ENCODE measurements around the gene CADM2.

- no peak for TF ChIP-seq EZH2 (IDR thresholded peaks at IDR 0.05; ENCODE audit: insufficient read depth, poor library complexity, severe bottlenecking)
- no peak for TF ChIP-seq EZH2phosphoT487 (IDR thresholded peaks at IDR 0.05; ENCODE audit: insufficient read depth, low read depth)
Measured at GRCh38 chr3:85167576-85167975, 208.8 kb downstream of the CADM2 start.
